K562 treated with DMSO at 1 percent for 12 hours (cell line): ENCODE data around the gene NDUFAF7. TPM values are rescaled to one million over a fixed set of nuclear protein-coding genes. Genes with fewer than 3 reads are reported as not detected.

Experiments
- total RNA-seq: library from RNA; unstranded; fragments of 300-600 nt; gene quantifications from 2 replicates; pipeline ENCODE4 v1.2.3, GENCODE V29; 2022; ENCODE audit not compliant: insufficient read depth

The NDUFAF7 gene
- 4.7 and 10.3 TPM in 2 replicates for total RNA-seq

GRCh38 chr2:37231241-37232130, at the start of gene NDUFAF7, which contains the start of gene CEBPZ:
Gene NDUFAF7 (plus strand): TSS chr2:37231658. CDS start chr2:37231706, 48 bp downstream.
Gene CEBPZ (minus strand): TSS chr2:37231596. CDS start chr2:37231567, 29 bp downstream.

GRCh38 chr2:37188570-37188969, 42.9 kb upstream of the NDUFAF7 start, which contains the start of gene SULT6B1:
Gene SULT6B1 (minus strand): TSS chr2:37188670. CDS start chr2:37188640, 30 bp downstream.

GRCh38 chr2:37196320-37197195, 34.9 kb upstream of the NDUFAF7 start, which contains the start of gene CEBPZOS:
Gene CEBPZOS (plus strand): TSS chr2:37196496. CDS start chr2:37199705, 3,209 bp downstream.

Other genes with a start within 250 kb of the NDUFAF7 start
- gene HEATR5B, start 147.3 kb upstream of the NDUFAF7 start, total RNA-seq, result 1.8 and 12.4 TPM in 2 replicates
- gene GPATCH11, start 147.1 kb upstream of the NDUFAF7 start, total RNA-seq, result 5.0 and 15.5 TPM in 2 replicates
- 2.7 and 11.6 TPM in 2 replicates for gene EIF2AK2, start 74.7 kb upstream of the NDUFAF7 start, total RNA-seq
- not detected in 2 replicates for gene SULT6B1, start 43.0 kb upstream of the NDUFAF7 start, total RNA-seq
- gene CEBPZOS, start 35.2 kb upstream of the NDUFAF7 start, total RNA-seq, result 17.8 and 27.7 TPM in 2 replicates
- 33.2 and 37.0 TPM in 2 replicates for gene CEBPZ, start 62 bp upstream of the NDUFAF7 start, total RNA-seq
- gene PRKD3, start 93.2 kb downstream of the NDUFAF7 start, total RNA-seq, result 5.2 and 16.4 TPM in 2 replicates
- not detected in 2 replicates for gene QPCT, start 113.0 kb downstream of the NDUFAF7 start, total RNA-seq